ENCODE measurements around the gene PIBF1. TPM values are rescaled to one million over a fixed set of nuclear protein-coding genes. Genes with fewer than 3 reads are reported as not detected.
"Not testable (repeated sequence)": the region's sequence is repeated elsewhere in the genome, so short reads cannot be mapped to it uniquely, and the experiment has no call there.

The PIBF1 gene
- total RNA-seq, 4 donors from 2014 or later: 7.9 to 54.6 (median 29.1) TPM

DNA sequence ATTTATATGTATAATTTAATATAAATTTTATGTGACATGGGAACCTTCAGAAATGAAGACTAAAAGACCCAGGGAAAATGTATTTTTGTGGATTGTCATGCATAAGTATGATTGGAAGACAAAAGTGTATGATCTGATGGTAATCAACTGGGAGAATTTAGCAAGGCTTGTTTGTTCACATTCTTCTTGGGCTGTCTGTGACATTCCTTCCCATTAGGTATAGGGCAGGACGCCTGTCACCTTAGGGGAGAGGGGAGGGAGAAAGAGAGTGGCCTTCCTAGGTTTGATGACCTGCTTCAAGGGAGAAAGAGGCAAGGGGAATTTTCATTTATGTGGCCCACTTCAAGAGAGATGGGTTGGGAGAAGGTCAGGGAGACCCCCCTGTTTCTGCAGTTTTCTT, 22.4 kb downstream of the PIBF1 start:
- Histone ChIP-seq H3K36me3 (no peaks in the 10 kb centered on the region), H3K27me3 (no peaks in the 10 kb centered on the region), H3K9me3 (no peaks in the 10 kb centered on the region), H3K27ac (no peak overlapping the region), H3K4me3 (no peak overlapping the region), H3K4me1 (no peaks in the 10 kb centered on the region)
- DNase-seq: no peak
- TF ChIP-seq, protein P1, sequence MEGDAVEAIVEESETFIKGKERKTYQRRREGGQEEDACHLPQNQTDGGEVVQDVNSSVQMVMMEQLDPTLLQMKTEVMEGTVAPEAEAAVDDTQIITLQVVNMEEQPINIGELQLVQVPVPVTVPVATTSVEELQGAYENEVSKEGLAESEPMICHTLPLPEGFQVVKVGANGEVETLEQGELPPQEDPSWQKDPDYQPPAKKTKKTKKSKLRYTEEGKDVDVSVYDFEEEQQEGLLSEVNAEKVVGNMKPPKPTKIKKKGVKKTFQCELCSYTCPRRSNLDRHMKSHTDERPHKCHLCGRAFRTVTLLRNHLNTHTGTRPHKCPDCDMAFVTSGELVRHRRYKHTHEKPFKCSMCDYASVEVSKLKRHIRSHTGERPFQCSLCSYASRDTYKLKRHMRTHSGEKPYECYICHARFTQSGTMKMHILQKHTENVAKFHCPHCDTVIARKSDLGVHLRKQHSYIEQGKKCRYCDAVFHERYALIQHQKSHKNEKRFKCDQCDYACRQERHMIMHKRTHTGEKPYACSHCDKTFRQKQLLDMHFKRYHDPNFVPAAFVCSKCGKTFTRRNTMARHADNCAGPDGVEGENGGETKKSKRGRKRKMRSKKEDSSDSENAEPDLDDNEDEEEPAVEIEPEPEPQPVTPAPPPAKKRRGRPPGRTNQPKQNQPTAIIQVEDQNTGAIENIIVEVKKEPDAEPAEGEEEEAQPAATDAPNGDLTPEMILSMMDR (IDR thresholded peaks at IDR 0.05): no peak
- no peak for TF ChIP-seq POLR2A (IDR thresholded peaks at IDR 0.05)
- intact Hi-C loops (cut with DNase I; ENCODE audit: low total_unique reads): no loop called here

DNA sequence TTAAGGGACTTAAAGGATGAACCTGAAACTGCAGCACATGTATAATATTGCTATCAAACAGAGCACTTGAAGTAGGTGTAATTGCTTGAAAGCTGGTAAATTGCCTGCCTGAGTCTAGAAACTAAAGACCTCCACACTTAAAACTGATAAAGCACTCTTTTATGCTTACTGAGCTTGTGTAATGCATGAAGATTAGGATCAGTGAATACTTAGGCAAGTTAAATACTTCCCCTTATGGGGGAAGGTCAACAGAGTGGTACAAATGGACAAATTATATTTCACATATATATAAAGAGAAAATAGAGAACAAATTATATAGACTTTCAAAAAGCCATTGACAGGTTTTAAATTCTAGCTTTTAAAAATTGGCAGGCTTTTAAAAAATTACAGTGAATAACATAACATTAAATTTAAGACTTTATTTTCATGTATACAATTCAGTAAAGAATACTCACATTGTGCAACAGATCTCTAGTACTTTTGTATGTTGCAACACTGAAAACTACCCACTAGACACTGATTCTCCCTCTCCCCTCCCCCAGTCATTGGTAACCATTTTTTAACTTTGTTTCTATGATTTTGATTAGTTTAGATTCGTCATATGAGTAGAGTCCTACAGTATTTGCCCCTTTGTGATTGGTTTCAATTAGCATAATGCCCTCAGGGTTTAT, 23.9 kb downstream of the PIBF1 start:
- H3K4me3 ChIP-seq: no peak overlapping the region
- H3K27ac ChIP-seq: no peak overlapping the region
- no peaks in the 10 kb centered on the region for H3K27me3 ChIP-seq
- DNase-seq: no peak
- H3K9me3 ChIP-seq: no peaks in the 10 kb centered on the region
- intact Hi-C loops (cut with DNase I; ENCODE audit: low total_unique reads): no loop called here
- TF ChIP-seq, protein P1 (IDR thresholded peaks at IDR 0.05): no peak
- no peak for TF ChIP-seq POLR2A (IDR thresholded peaks at IDR 0.05)
- H3K4me1 ChIP-seq: no peaks in the 10 kb centered on the region
- H3K36me3 ChIP-seq: no peaks in the 10 kb centered on the region

DNA sequence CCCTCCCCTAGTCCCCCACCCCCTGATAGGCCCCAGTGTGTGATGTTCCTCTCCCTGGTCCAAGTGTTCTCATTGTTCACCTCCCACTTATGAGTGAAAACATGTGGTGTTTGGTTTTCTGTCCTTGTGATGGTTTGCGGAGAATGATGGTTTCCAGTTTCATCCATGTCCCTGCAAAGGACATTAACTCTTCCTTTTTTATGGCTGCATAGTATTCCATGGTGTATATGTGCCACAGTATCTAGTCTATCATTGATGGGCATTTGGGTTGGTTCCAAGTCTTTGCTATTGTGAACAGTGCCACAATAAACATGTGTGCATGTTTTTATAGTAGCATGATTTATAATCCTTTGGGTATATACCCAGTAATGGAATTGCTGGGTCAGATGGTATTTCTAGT, 24.6 kb downstream of the PIBF1 start:
- H3K27me3 ChIP-seq; H3K36me3 ChIP-seq; intact Hi-C loops (cut with DNase I; ENCODE audit: low total_unique reads); H3K9me3 ChIP-seq; H3K27ac ChIP-seq; H3K4me3 ChIP-seq; DNase-seq; H3K4me1 ChIP-seq: not testable (repeated sequence)

DNA sequence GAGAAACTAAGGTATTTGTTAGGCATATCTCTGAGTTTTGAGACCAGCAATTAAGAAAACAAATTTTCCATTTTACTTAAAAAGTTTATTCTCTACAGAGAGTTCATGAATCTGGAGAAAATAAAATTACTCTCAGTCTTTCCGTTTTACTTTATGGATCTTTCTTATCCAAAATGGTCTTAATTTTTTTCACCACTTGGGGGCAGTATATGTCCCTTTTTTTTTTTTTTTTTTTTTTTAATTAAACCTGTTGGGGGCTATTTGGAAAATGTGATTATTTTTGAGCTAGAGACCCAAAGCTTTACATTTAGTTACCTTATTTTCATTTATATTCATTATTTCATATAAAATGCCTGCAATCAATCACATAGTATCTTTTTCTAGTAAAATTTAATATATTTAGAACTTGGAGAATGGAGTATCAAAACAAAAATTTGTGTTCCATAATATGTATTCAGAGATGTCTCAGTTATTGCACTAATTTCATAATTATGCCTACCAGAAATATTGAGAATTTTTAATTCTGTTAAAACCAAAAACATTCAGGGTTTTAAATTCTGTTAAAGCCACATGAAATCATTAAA, 27.1 kb downstream of the PIBF1 start:
- no peaks in the 10 kb centered on the region for H3K9me3 ChIP-seq
- no peaks in the 10 kb centered on the region for H3K36me3 ChIP-seq
- no peaks in the 10 kb centered on the region for H3K27me3 ChIP-seq
- no peak overlapping the region for H3K4me3 ChIP-seq
- H3K27ac ChIP-seq: no peak overlapping the region
- H3K4me1 ChIP-seq: no peaks in the 10 kb centered on the region
- no peak for DNase-seq
- intact Hi-C loops (cut with DNase I; ENCODE audit: low total_unique reads): no loop called here
- TF ChIP-seq, protein P1 (IDR thresholded peaks at IDR 0.05): peak in 2 of 4 experiments; percentile 52 to 57
- TF ChIP-seq POLR2A (IDR thresholded peaks at IDR 0.05): no peak

DNA sequence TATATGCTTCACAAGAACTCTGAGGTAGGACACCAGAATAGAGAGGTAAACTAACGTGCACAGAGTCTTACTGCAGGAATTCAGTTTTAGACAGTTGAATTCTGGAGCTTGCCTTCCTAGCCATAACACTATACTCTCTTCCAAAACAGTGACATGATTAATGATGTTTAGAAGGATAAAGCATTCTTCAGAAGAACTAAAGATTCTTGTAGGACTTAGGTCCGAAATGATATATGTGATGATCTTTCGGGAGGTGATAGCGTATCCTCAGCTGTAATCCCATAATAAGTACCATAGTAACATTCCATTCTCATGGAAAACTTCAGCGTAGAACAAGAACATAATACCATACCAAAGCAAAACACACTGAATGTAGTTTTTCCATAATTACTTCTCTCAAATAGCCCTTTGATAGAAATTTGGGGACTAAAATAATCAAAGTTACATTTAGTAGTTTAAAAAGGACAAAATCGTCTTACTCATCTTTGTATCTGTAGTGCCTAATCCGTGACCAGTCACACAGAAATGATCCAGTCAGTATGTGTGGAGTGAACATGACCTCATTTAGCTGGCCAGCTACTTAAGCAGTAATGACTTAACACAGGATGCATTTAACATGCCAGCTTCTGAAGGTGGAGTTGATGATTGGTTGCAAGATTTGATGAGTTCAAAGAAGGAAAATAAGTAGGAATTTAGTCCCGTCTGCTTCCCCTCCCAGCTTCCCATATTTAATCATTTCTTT, 38.4 kb downstream of the PIBF1 start:
- no peak overlapping the region for H3K4me3 ChIP-seq
- DNase-seq: no peak
- H3K36me3 ChIP-seq: no peaks in the 10 kb centered on the region
- no peaks in the 10 kb centered on the region for H3K9me3 ChIP-seq
- H3K27me3 ChIP-seq: no peaks in the 10 kb centered on the region
- intact Hi-C loops (cut with DNase I; ENCODE audit: low total_unique reads): no loop called here
- no peak overlapping the region for H3K27ac ChIP-seq
- H3K4me1 ChIP-seq: no peaks in the 10 kb centered on the region
- TF ChIP-seq POLR2A (IDR thresholded peaks at IDR 0.05): no peak
- TF ChIP-seq, protein P1 (IDR thresholded peaks at IDR 0.05): no peak
